Heart left ventricle (tissue), 13 donors: ENCODE data around the gene HSPA4.

Source experiments
- CTCF ChIP-seq, 12 donors: fragments of 200-600 bp; sonication (generic) in 4 of 12; IDR thresholded peaks; one replicate each; pipeline versions ENCODE4 v1.5.0 to v1.8.0; 2018 to 2022; ENCODE audit warnings: antibody characterized with exemption in 12 of 12, mild to moderate bottlenecking in 5 of 12
- POLR2A ChIP-seq, 2 donors: fragments of 450-650 bp; IDR thresholded peaks; one replicate each; pipeline ENCODE4 v1.6.1; 2017; ENCODE audit warnings: antibody characterized with exemption in 2 of 2, mild to moderate bottlenecking in 2 of 2, moderate library complexity in 2 of 2
- donor health status: ischemic (EF 13 %, LVEDD 7.1; RV severe dilation, severe dysfunction).
- donor health status: DM: no; HTN: yes; CAD: no.
- donor health status: DM: no; HTN: no; CAD: no.
- donor health status: ischemic (EF 25% LVEDD 6.9; RV normal size, moderate dysfunction).
- donor health status: ischemic (EF 25% LVEDD 5.7; RV mildly dilated, moderate dysfunction).
- donor health status: ischemic (EF 35%, LVEDD 5.7; RV mildly dilated, moderate dysfunction).
- donor health status: nonischemic (EF 11% LVEDD 7.7; RV severe dilation, severe dysfunction).
- donor health status: DM: yes; HTN: yes; CAD: no.
- donor health status: PGD.
- donor health status: ischemic (EF 29% LVEDD 5.4; RV normal size, mild dysfunction).
- donor health status: nonischemic (EF 23%, LVEDD 6.1; RV moderate dilation, normal function).

GRCh38 chr5:133050521-133050920 is 1.3 kb upstream of the HSPA4 start:
- TF ChIP-seq CTCF (IDR thresholded peaks at IDR 0.05) (no peak), POLR2A (IDR thresholded peaks at IDR 0.05) (no peak)
